HEK293 (cell line): ENCODE data around the gene LAMC2.

ENCODE experiments used
- CTCF ChIA-PET: fragments of 350-600 bp; formaldehyde crosslinking; extraction: SDS; loops from one replicate; lab custom pipeline; 2021; ENCODE audit warnings: antibody characterized with exemption; lab: Yijun Ruan, JAX
- POLR2A ChIA-PET: fragments of 300-600 bp; formaldehyde crosslinking; extraction: SDS; loops from one replicate; lab custom pipeline; 2020; ENCODE audit warnings: antibody characterized with exemption, inconsistent platforms; lab: Yijun Ruan, JAX
- H3K27ac ChIP-seq: fragments of 200-500 bp; sonication (Bioruptor generic); 2 replicates; pipeline ENCODE4 v1.5.1; 2014; ENCODE audit warnings: low read depth, low read length, control low read depth, inconsistent platforms; ENCODE audit errors: extremely low read depth
- H3K36me3 ChIP-seq, 2 experiments: fragments of 200-500 bp in 1 of 2; sonication (Bioruptor generic) in 1 of 2; 1 replicate in 1 of 2; 2 replicates in 1 of 2; pipeline ENCODE4 v1.5.1; 2014 to 2017; ENCODE audit warnings: inconsistent platforms in 2 of 2, low read length in 2 of 2; ENCODE audit not compliant: control insufficient read depth in 2 of 2, insufficient read depth in 1 of 2
- H3K4me1 ChIP-seq: fragments of 200-500 bp; sonication (Bioruptor generic); 2 replicates; pipeline ENCODE4 v1.5.1; 2014; ENCODE audit warnings: mild to moderate bottlenecking, low read length, inconsistent platforms; ENCODE audit not compliant: control insufficient read depth, insufficient read depth
- H3K4me3 ChIP-seq: 2 replicates; pipeline ENCODE4 v1.5.1; 2011; ENCODE audit warnings: low read depth, mild to moderate bottlenecking, control low read depth, low read length, moderate library complexity
- H3K9me3 ChIP-seq: fragments of 200-500 bp; sonication (Bioruptor generic); 2 replicates; pipeline ENCODE4 v1.5.1; 2014; ENCODE audit warnings: low read depth, low read length, inconsistent platforms; ENCODE audit not compliant: control insufficient read depth, insufficient read depth
- ZBTB10 ChIP-seq: fragments of 450-650 bp; formaldehyde crosslinking; IDR thresholded peaks from 2 replicates; pipeline ENCODE4 v1.5.1; 2016; ENCODE audit warnings: missing biosample characterization, missing genetic modification characterization

Gene LAMC2

GRCh38 chr1:183293876-183294275, 107.8 kb downstream of the LAMC2 start:
- Histone ChIP-seq H3K9me3 (no peaks in the 10 kb centered on the region), H3K27ac (no peak overlapping the region), H3K36me3 (no peaks in the 10 kb centered on the region), H3K4me1 (no peaks in the 10 kb centered on the region), H3K4me3 (no peak overlapping the region)
- no peak for TF ChIP-seq ZBTB10 (tag by site-specific recombination)
- ChIA-PET POLR2A (no interaction called here), CTCF (interaction anchor here (1.0 to 1.2 kb wide), 2 partner anchors 8 to 12 kb away, joined by 3 read pairs; no protein-coding TSS in a partner anchor)
